Stomach (tissue), 4 donors: ENCODE data around the gene BRSK2.

Source experiments
- CTCF ChIP-seq, 7 experiments: fragments of 450-650 bp in 4 of 7; fragments of 200-600 bp in 3 of 7; sonication (generic) in 3 of 7; IDR thresholded peaks; one replicate each; pipeline ENCODE4 v1.5.1; 2016 to 2019; ENCODE audit warnings: antibody characterized with exemption in 7 of 7, control low read depth in 2 of 7, mild to moderate bottlenecking in 1 of 7
- POLR2AphosphoS5 ChIP-seq, 3 donors: sonication (generic); formaldehyde crosslinking; IDR thresholded peaks; one replicate each; pipeline ENCODE4 v1.6.1; 2016; ENCODE audit warnings: antibody characterized with exemption in 3 of 3

GRCh38 chr11:1358286-1358685 lies 31.4 kb upstream of the BRSK2 start:
- peak in 1 of 7 experiments; percentile 16 for TF ChIP-seq CTCF (IDR thresholded peaks at IDR 0.05)
- no peak for TF ChIP-seq POLR2AphosphoS5 (IDR thresholded peaks at IDR 0.05)
